ENCODE results near the gene ADCY7. TPM values are rescaled to one million over a fixed set of nuclear protein-coding genes. Genes with fewer than 3 reads are reported as not detected.

The ADCY7 gene
- total and polyA plus RNA-seq, 2 donors from 2014 or later: 0.86 to 40.5 TPM

DNA sequence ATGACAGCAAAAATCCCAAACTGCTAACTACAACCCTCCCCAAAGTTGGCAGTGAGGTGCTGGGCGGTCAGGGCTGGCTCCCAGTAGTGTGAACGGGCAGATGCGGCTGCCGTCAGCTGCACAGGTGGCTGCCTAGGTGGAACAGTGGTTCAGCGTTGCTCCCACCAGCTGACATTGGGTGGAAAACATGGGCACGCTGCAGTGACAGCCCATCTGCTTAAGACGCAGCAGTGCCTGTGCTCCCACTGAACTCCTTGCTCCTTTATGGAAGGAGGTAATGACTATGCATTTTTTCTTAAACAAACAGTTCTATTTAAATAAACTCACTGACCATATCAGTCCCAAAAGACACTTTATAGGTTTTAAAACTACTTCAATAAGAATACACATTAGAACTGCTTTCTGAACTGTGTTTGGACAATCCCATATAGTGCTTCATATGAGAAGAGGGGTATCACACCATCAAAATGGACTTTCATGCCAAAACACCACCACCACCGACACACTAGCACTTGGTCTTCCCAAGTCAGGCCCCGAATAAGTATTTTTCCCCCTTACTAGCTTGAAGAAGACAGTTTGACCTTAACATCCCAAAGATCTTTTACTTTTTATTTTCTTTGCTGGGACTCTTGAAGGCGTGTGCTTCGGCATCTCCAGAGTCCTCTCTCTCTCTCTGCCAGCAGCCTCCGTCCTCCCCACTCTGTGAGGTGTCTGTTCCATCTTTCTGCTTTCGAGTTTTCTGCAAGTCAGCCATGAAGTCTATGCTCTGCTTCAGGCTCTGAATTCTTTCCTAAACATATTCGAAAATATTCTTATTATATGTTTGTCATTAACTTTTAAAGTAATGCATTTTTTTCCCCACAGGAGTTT lies 68.0 kb downstream of the ADCY7 start:
- intact Hi-C loops (cut with DNase I): no loop called here
- H3K9me3 ChIP-seq (ENCODE audit: control insufficient read depth in 2 of 3, insufficient read depth in 1 of 3, low read length in 3 of 3): no peaks in the 10 kb centered on the region
- no peaks in the 10 kb centered on the region for H3K27me3 ChIP-seq (ENCODE audit: control insufficient read depth, insufficient read depth, low read length)
- no peaks in the 10 kb centered on the region for H3K4me1 ChIP-seq (ENCODE audit: control insufficient read depth in 2 of 3, insufficient read depth in 2 of 3, low read depth in 1 of 3, low read length in 3 of 3)
- no peak overlapping the region for H3K9ac ChIP-seq (ENCODE audit: low read length in 3 of 3)
- no peak overlapping the region for H3K27ac ChIP-seq (ENCODE audit: low read depth in 2 of 2, low read length in 2 of 2)
- TF ChIP-seq CTCF (IDR thresholded peaks at IDR 0.05; ENCODE audit: borderline replicate concordance, extremely low read depth, insufficient read depth): no peak
- no peak overlapping the region for H3K4me3 ChIP-seq (ENCODE audit: low read length in 3 of 3)
- H3K36me3 ChIP-seq (ENCODE audit: control insufficient read depth in 2 of 3, insufficient read depth in 3 of 3, low read length in 3 of 3): peaks cover 7 to 10% (median 8%) of the 10 kb centered on the region in 3 donors
- DNase-seq: no peak
- FAIRE-seq: no peak

DNA sequence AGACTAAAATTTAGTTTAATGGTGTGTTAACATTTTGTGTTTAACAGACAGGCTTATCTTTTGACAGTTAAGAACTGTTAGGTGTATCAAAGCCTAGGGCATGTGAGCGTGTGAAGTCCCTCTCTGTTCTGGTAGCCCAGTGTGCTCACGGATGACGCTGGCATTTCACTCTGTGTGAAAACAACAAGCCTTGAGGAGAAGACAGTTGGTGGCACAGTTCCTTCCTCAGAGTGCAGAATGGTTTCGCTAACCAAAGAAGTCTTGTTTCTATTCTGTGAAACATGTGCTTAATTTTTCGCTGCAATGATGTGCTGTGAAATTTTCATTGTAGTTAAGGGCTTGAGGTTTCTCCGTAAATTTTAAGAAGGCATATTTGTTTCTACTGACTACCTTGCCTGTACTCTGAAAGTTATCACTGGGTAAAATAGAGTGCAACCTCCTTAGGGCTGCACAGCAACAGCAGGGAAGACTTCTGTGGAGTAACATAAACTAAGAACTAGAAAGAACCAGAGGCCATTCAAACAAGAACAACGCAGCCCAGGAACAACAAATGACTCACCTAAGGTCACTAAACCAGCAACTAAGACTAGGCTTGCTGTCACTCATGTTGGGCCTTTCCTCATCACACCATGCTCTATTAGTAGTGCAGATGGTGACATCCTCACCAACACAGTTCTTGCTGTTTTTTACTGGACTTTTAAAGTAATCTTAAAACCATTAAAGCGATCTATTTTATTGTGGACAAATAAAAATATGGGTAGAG lies 69.0 kb downstream of the ADCY7 start:
- H3K27ac ChIP-seq (ENCODE audit: low read depth in 2 of 2, low read length in 2 of 2): no peak overlapping the region
- H3K36me3 ChIP-seq (ENCODE audit: control insufficient read depth in 2 of 3, insufficient read depth in 3 of 3, low read length in 3 of 3): peaks cover 7 to 12% (median 11%) of the 10 kb centered on the region in 3 donors
- no peaks in the 10 kb centered on the region for H3K27me3 ChIP-seq (ENCODE audit: control insufficient read depth, insufficient read depth, low read length)
- H3K4me1 ChIP-seq (ENCODE audit: control insufficient read depth in 2 of 3, insufficient read depth in 2 of 3, low read depth in 1 of 3, low read length in 3 of 3): no peaks in the 10 kb centered on the region
- intact Hi-C loops (cut with DNase I): no loop called here
- TF ChIP-seq CTCF (IDR thresholded peaks at IDR 0.05; ENCODE audit: borderline replicate concordance, extremely low read depth, insufficient read depth): no peak
- H3K9me3 ChIP-seq (ENCODE audit: control insufficient read depth in 2 of 3, insufficient read depth in 1 of 3, low read length in 3 of 3): no peaks in the 10 kb centered on the region
- DNase-seq: no peak
- no peak overlapping the region for H3K4me3 ChIP-seq (ENCODE audit: low read length in 3 of 3)
- no peak overlapping the region for H3K9ac ChIP-seq (ENCODE audit: low read length in 3 of 3)
- FAIRE-seq: no peak

- Histone ChIP-seq H3K4me1 (ENCODE audit: control insufficient read depth in 2 of 3, insufficient read depth in 2 of 3, low read depth in 1 of 3, low read length in 3 of 3) (no peaks in the 10 kb centered on the region), H3K9ac (ENCODE audit: low read length in 3 of 3) (no peak overlapping the region), H3K27me3 (ENCODE audit: control insufficient read depth, insufficient read depth, low read length) (no peaks in the 10 kb centered on the region), H3K9me3 (ENCODE audit: control insufficient read depth in 2 of 3, insufficient read depth in 1 of 3, low read length in 3 of 3) (no peaks in the 10 kb centered on the region), H3K36me3 (ENCODE audit: control insufficient read depth in 2 of 3, insufficient read depth in 3 of 3, low read length in 3 of 3) (peaks cover 7 to 14% (median 12%) of the 10 kb centered on the region in 3 donors), H3K4me3 (ENCODE audit: low read length in 3 of 3) (no peak overlapping the region), H3K27ac (ENCODE audit: low read depth in 2 of 2, low read length in 2 of 2) (no peak overlapping the region)
- TF ChIP-seq CTCF (IDR thresholded peaks at IDR 0.05; ENCODE audit: borderline replicate concordance, extremely low read depth, insufficient read depth): no peak
- intact Hi-C loops (cut with DNase I): no loop called here
- FAIRE-seq: no peak
- DNase-seq: no peak
Observed at GRCh38 chr16:50336884-50337283, 70.5 kb downstream of the ADCY7 start.

Data from kidney (tissue), 14 donors.